ENCODE results near the gene RASA4.
"Not testable (repeated sequence)": the region's sequence is repeated elsewhere in the genome, so short reads cannot be mapped to it uniquely, and the experiment has no call there.

DNA sequence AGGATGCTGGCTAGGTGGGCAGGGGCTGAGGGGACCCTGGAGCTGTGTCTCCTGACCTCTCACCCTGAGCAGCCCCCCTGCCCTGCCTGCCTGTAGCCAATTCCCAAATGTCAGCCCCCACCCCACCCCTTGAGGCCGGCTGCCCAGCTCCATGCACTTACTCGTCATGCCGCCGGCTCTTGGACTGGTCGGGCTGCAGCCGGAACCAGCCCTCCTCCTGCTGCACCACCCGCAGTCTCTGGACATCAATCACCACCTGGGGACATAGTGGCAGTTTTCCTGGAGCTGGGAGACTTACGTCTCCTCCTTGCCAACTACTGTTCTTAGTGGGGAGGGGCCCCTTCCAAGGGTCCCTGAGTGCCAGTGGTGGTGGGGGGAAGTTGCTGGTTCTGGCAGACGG lies 16.9 kb downstream of the RASA4 start:
- TF ChIP-seq CTCF, EZH2phosphoT487 (IDR thresholded peaks at IDR 0.05): not testable (repeated sequence)

Data from neural progenitor cell (in vitro differentiated cells).